DMS53 (cell line): Measurements from ENCODE around the gene MCM5.
A peak's percentile ranks its signal among the peaks of the same experiment; 100 is the strongest.
"Not testable (repeated sequence)": the region's sequence is repeated elsewhere in the genome, so short reads cannot be mapped to it uniquely, and the experiment has no call there.

ENCODE experiments used
- DNase-seq: peaks from one replicate; lab custom pipeline; 2025; lab: John Stamatoyannopoulos, UW

MCM5 gene

GRCh38 chr22:35452351-35452781 is 52.4 kb downstream of the MCM5 start:
- peak; percentile 75 for DNase-seq

- DNase-seq = no peak
Measured at GRCh38 chr22:35452810-35453743, 53.1 kb downstream of the MCM5 start.

- peak; percentile 1 for DNase-seq
Measured at GRCh38 chr22:35454416-35455054, 54.6 kb downstream of the MCM5 start.

- DNase-seq = no peak
Measured at GRCh38 chr22:35455529-35455928, 55.6 kb downstream of the MCM5 start.

GRCh38 chr22:35456757-35457156 is 56.8 kb downstream of the MCM5 start:
- DNase-seq = no peak

- DNase-seq = no peak
Measured at GRCh38 chr22:35457729-35458546, 58.0 kb downstream of the MCM5 start.

GRCh38 chr22:35458547-35459422 is 58.8 kb downstream of the MCM5 start:
- DNase-seq = no peak

GRCh38 chr22:35459423-35459894 is 59.5 kb downstream of the MCM5 start:
- DNase-seq = no peak

GRCh38 chr22:35459976-35460375 is 60.0 kb downstream of the MCM5 start:
- not testable (repeated sequence) for DNase-seq

GRCh38 chr22:35460688-35461087 is 60.7 kb downstream of the MCM5 start:
- DNase-seq = no peak

- DNase-seq = no peak
Measured at GRCh38 chr22:35462498-35463230, 62.7 kb downstream of the MCM5 start.

GRCh38 chr22:35463231-35463933 is 63.4 kb downstream of the MCM5 start:
- DNase-seq = no peak

- no peak for DNase-seq
Measured at GRCh38 chr22:35464399-35464798, 64.5 kb downstream of the MCM5 start.

GRCh38 chr22:35465109-35465701 is 65.3 kb downstream of the MCM5 start:
- DNase-seq = no peak

- DNase-seq = peak; percentile 70
Measured at GRCh38 chr22:35467681-35468434, 67.9 kb downstream of the MCM5 start.

GRCh38 chr22:35470903-35471321 is 71.0 kb downstream of the MCM5 start:
- no peak for DNase-seq

GRCh38 chr22:35471566-35471965 is 71.6 kb downstream of the MCM5 start:
- not testable (repeated sequence) for DNase-seq

GRCh38 chr22:35472488-35472887 is 72.5 kb downstream of the MCM5 start:
- no peak for DNase-seq

GRCh38 chr22:35473971-35474370 is 74.0 kb downstream of the MCM5 start:
- DNase-seq = no peak
